ENCODE data around the gene OTUD6A.

OTUD6A gene

GRCh38 chrX:70062076-70062475 lies at the start of gene OTUD6A:
Gene OTUD6A (plus strand): TSS chrX:70062457. CDS start chrX:70062525, 68 bp downstream.
- H3K4me3 ChIP-seq (ENCODE audit: low read length) = no peak within 1 kb of the TSS
- DNase-seq (ENCODE audit: low read depth) = no peak
- TF ChIP-seq, protein P1, sequence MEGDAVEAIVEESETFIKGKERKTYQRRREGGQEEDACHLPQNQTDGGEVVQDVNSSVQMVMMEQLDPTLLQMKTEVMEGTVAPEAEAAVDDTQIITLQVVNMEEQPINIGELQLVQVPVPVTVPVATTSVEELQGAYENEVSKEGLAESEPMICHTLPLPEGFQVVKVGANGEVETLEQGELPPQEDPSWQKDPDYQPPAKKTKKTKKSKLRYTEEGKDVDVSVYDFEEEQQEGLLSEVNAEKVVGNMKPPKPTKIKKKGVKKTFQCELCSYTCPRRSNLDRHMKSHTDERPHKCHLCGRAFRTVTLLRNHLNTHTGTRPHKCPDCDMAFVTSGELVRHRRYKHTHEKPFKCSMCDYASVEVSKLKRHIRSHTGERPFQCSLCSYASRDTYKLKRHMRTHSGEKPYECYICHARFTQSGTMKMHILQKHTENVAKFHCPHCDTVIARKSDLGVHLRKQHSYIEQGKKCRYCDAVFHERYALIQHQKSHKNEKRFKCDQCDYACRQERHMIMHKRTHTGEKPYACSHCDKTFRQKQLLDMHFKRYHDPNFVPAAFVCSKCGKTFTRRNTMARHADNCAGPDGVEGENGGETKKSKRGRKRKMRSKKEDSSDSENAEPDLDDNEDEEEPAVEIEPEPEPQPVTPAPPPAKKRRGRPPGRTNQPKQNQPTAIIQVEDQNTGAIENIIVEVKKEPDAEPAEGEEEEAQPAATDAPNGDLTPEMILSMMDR (conservative IDR thresholded peaks at IDR 0.05; ENCODE audit: low read depth, low read length) = no peak

- H3K4me3 ChIP-seq (ENCODE audit: low read length) = no peak overlapping the region
- TF ChIP-seq, protein P1 (conservative IDR thresholded peaks at IDR 0.05; ENCODE audit: low read depth, low read length) = no peak
Observed at GRCh38 chrX:70012756-70013155, 49.5 kb upstream of the OTUD6A start.

GRCh38 chrX:70013466-70014381 lies 48.5 kb upstream of the OTUD6A start:
- TF ChIP-seq, protein P1 (conservative IDR thresholded peaks at IDR 0.05; ENCODE audit: low read depth, low read length) = no peak

More at GRCh38 chrX:70012756-70013155, 49.5 kb upstream of the OTUD6A start:
- DNase-seq (ENCODE audit: low read depth) = no peak

DNA sequence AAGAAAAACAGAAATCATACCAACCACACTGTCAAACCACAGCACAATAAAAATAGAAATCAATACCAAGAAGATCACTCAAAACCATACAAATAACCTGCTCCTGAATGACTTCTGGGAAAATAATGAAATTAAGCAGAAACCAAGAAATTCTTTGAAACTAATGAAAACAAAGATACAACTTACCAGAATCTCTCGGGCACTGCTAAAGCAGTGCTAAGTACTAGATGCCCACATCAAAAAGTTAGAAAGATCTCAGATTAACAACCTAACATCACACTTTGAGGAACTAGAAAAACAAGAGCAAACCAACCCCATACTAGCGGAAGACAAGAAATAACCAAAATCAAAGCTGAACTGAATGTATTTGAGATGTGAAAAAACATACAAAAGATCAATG lies 45.7 kb upstream of the OTUD6A start:
- H3K4me3 ChIP-seq (ENCODE audit: low read length) = no peak overlapping the region
- DNase-seq (ENCODE audit: low read depth) = no peak
- TF ChIP-seq, protein P1 (conservative IDR thresholded peaks at IDR 0.05; ENCODE audit: low read depth, low read length) = no peak

More at GRCh38 chrX:70013466-70014381, 48.5 kb upstream of the OTUD6A start:
- DNase-seq (ENCODE audit: low read depth) = no peak
- no peak overlapping the region for H3K4me3 ChIP-seq (ENCODE audit: low read length)

- TF ChIP-seq, protein P1 (conservative IDR thresholded peaks at IDR 0.05; ENCODE audit: low read depth, low read length) = no peak
- no peak for DNase-seq (ENCODE audit: low read depth)
Observed at GRCh38 chrX:70022616-70023015, 39.6 kb upstream of the OTUD6A start.

GRCh38 chrX:70025464-70025863 lies 36.8 kb upstream of the OTUD6A start:
- H3K4me3 ChIP-seq (ENCODE audit: low read length) = no peak overlapping the region
- DNase-seq (ENCODE audit: low read depth) = no peak
- TF ChIP-seq, protein P1 (conservative IDR thresholded peaks at IDR 0.05; ENCODE audit: low read depth, low read length) = no peak

More at GRCh38 chrX:70022616-70023015, 39.6 kb upstream of the OTUD6A start:
- H3K4me3 ChIP-seq (ENCODE audit: low read length) = no peak overlapping the region

Data from retinal pigment epithelial cell (primary cell).